Neural cell (in vitro differentiated cells): ENCODE measurements around the gene GAST.

Experiments used
- EP300 ChIP-seq: fragments of 450-650 bp; conservative IDR thresholded peaks from 2 replicates; pipeline ENCODE4 v1.6.1; 2014; ENCODE audit warnings: antibody characterized with exemption, mild to moderate bottlenecking, moderate library complexity; ENCODE audit not compliant: poor library complexity, severe bottlenecking
- EZH2 ChIP-seq: fragments of 200-600, 300-800 bp; shearing (Covaris generic), sonication (generic); IDR thresholded peaks from 2 replicates; pipeline ENCODE4 v1.6.1; 2014; ENCODE audit warnings: antibody characterized with exemption, low read length, borderline replicate concordance, mild to moderate bottlenecking; ENCODE audit not compliant: insufficient read depth, poor library complexity, severe bottlenecking
- RAD21 ChIP-seq: fragments of 450-650 bp; conservative IDR thresholded peaks from 2 replicates; pipeline ENCODE4 v1.6.1; 2014; ENCODE audit warnings: antibody characterized with exemption, mild to moderate bottlenecking, moderate library complexity
- REST ChIP-seq: IDR thresholded peaks from 2 replicates; pipeline ENCODE4 v1.6.1; 2012; ENCODE audit warnings: borderline replicate concordance

- TF ChIP-seq RAD21 = no peak
- TF ChIP-seq EP300 = no peak
- TF ChIP-seq REST = no peak
- TF ChIP-seq EZH2 = no peak
These were observed 33.0 kb upstream of the GAST start for GRCh38 chr17:41678907-41679739.
